HG03066 (cell line): Measurements from ENCODE around the gene ABCC3.

Experiments
- ATAC-seq: cut with Tn5 transposase; IDR thresholded peaks from one replicate; pipeline ENCODE4 v1.9.1; 2021; ENCODE audit warnings: low read depth; ENCODE audit not compliant: unreplicated experiment

Gene ABCC3

GRCh38 chr17:50634224-50634914 is at the start of gene ABCC3:
ABCC3 (plus strand) TSS chr17:50634881; CDS start chr17:50634937, 56 bp downstream.
- ATAC-seq = no peak

GRCh38 chr17:50585346-50585745 is 49.3 kb upstream of the ABCC3 start:
- ATAC-seq = no peak

- ATAC-seq = no peak
Measured at GRCh38 chr17:50585891-50586290, 48.8 kb upstream of the ABCC3 start.

GRCh38 chr17:50586421-50587247 is 48.0 kb upstream of the ABCC3 start:
- ATAC-seq = no peak

- no peak for ATAC-seq
Measured at GRCh38 chr17:50587571-50587970, 47.1 kb upstream of the ABCC3 start.

GRCh38 chr17:50588391-50589049 is 46.2 kb upstream of the ABCC3 start:
- no peak for ATAC-seq

GRCh38 chr17:50589095-50589705 is 45.5 kb upstream of the ABCC3 start:
- ATAC-seq = no peak

GRCh38 chr17:50590946-50591737 is 43.5 kb upstream of the ABCC3 start:
- ATAC-seq = no peak

GRCh38 chr17:50593321-50593720 is 41.4 kb upstream of the ABCC3 start:
- no peak for ATAC-seq

GRCh38 chr17:50594128-50594823 is 40.4 kb upstream of the ABCC3 start:
- ATAC-seq = no peak

- no peak for ATAC-seq
Measured at GRCh38 chr17:50594892-50595291, 39.8 kb upstream of the ABCC3 start.

- no peak for ATAC-seq
Measured at GRCh38 chr17:50596191-50597037, 38.3 kb upstream of the ABCC3 start.

- no peak for ATAC-seq
Measured at GRCh38 chr17:50598487-50598886, 36.2 kb upstream of the ABCC3 start.

- ATAC-seq = no peak
Measured at GRCh38 chr17:50599606-50600005, 35.1 kb upstream of the ABCC3 start.

GRCh38 chr17:50601823-50602375 is 32.8 kb upstream of the ABCC3 start:
- ATAC-seq = no peak

GRCh38 chr17:50602836-50603235 is 31.8 kb upstream of the ABCC3 start:
- no peak for ATAC-seq

- no peak for ATAC-seq
Measured at GRCh38 chr17:50603340-50603739, 31.3 kb upstream of the ABCC3 start.

GRCh38 chr17:50604513-50604912 is 30.2 kb upstream of the ABCC3 start:
- ATAC-seq = no peak
